Fibroblast of the aortic adventitia (primary cell): Measurements from ENCODE around the gene PAQR4. TPM values are rescaled to one million over a fixed set of nuclear protein-coding genes. Genes with fewer than 3 reads are reported as not detected.
A peak's percentile ranks its signal among the peaks of the same experiment; 100 is the strongest.

Source experiments
- DNase-seq: peaks from one replicate; pipeline ENCODE4 v3.0.0-alpha.2; 2010; ENCODE audit warnings: low read depth
- H3K4me3 ChIP-seq: 2 replicates; pipeline ENCODE4 v1.5.1; 2011; ENCODE audit warnings: low read depth, mild to moderate bottlenecking, control low read depth, low read length, moderate library complexity
- total RNA-seq: library from RNA; depleted of rRNA; stranded (reverse); fragments of >200 nt; gene quantifications from 2 replicates; pipeline ENCODE4 v1.2.3, GENCODE V29; 2012; ENCODE audit warnings: low replicate concordance
- TF ChIP-seq, protein P1 (sequence below): IDR thresholded peaks from 2 replicates; pipeline ENCODE4 v1.5.1; 2011; ENCODE audit warnings: mild to moderate bottlenecking, low read length, control low read depth, inconsistent platforms; ENCODE audit not compliant: insufficient read depth

Gene PAQR4
- total RNA-seq, 1 donor: 13.8 TPM

DNA sequence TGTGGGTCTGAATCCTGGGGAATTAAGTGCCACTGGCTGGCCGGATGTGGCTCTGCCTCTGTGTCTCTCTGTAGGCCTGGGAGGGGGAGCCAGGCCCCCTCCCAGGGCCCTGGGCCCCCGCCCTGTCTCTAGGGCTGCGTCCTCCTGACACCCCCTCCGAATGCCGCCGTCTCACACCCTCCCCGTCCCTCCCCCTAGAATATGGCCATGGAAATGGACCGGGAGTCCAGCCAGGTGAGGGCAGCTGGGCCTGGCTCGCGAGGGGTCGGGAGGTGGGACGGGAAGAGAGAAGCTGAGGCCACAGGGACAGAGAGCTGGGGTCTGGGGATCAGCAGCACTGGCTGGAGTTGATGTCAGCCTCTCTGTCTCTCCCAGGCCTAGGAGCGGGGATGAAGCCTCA, 27.1 kb downstream of the PAQR4 start:
- H3K4me3 ChIP-seq: no peak overlapping the region
- TF ChIP-seq, protein P1, sequence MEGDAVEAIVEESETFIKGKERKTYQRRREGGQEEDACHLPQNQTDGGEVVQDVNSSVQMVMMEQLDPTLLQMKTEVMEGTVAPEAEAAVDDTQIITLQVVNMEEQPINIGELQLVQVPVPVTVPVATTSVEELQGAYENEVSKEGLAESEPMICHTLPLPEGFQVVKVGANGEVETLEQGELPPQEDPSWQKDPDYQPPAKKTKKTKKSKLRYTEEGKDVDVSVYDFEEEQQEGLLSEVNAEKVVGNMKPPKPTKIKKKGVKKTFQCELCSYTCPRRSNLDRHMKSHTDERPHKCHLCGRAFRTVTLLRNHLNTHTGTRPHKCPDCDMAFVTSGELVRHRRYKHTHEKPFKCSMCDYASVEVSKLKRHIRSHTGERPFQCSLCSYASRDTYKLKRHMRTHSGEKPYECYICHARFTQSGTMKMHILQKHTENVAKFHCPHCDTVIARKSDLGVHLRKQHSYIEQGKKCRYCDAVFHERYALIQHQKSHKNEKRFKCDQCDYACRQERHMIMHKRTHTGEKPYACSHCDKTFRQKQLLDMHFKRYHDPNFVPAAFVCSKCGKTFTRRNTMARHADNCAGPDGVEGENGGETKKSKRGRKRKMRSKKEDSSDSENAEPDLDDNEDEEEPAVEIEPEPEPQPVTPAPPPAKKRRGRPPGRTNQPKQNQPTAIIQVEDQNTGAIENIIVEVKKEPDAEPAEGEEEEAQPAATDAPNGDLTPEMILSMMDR: no peak
- no peak for DNase-seq

DNA sequence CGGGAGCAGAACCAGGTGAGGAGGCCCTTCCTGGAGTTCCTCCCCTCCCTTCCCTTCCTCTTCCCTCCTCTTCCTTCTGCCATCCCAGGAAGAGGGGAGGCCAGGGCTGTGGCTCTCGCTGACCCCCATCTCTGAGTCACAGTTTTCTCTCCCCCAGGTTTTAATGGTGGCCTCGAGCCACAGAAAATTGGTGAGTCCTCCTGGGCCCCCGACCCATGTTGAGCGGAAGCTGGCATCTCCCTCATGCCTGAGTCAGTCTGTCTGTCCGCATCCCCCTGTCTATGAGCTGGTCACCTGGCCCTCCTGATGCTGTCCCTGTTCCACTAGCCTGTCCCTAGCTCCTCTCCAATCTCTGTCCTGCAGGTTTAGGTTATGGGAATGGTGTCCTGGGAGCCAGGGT, 30.8 kb downstream of the PAQR4 start:
- no peak overlapping the region for H3K4me3 ChIP-seq
- no peak for DNase-seq
- TF ChIP-seq, protein P1: no peak

DNA sequence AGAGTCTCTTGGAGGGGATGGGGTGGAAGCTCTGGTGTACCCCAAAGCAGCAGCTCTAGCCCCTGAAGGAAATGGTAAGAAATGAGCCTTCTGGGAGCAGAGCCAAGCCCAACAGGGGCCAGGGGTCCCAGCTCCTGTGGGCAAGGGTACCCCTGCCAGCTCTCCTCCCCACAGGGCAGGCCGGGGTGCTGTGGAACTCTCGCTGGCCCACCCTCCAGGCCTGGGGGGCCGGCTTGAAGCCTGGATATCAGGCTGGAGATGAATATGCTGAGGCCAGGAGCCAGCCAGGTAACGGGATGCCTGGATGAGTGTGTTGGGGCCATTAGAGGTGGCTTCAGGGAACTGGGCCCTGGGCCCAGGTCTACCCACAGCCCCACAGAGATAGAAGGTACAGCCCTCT, 31.4 kb downstream of the PAQR4 start:
- TF ChIP-seq, protein P1: no peak
- DNase-seq: no peak
- H3K4me3 ChIP-seq: no peak overlapping the region

DNA sequence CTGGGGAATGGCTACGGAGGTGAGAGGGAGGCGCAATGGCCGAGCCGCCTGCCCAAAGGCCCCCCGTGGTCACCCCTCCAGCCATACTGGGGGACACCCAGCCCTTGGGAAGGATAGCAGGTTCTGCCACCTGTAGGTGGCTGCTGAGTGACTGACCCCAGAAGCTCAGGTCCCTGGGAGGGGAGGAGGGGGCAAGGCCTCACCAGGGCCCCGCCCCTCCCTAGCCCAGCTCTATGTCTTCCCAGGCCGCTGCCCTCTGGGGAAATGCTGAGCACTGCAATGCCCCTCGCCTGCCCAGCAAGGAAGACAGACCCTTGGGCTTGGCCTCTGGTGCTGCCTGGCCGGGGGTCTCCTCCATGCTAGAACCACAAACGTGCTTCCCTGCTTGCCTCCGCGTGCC, 32.2 kb downstream of the PAQR4 start:
- TF ChIP-seq, protein P1: no peak
- no peak overlapping the region for H3K4me3 ChIP-seq
- DNase-seq: no peak

DNA sequence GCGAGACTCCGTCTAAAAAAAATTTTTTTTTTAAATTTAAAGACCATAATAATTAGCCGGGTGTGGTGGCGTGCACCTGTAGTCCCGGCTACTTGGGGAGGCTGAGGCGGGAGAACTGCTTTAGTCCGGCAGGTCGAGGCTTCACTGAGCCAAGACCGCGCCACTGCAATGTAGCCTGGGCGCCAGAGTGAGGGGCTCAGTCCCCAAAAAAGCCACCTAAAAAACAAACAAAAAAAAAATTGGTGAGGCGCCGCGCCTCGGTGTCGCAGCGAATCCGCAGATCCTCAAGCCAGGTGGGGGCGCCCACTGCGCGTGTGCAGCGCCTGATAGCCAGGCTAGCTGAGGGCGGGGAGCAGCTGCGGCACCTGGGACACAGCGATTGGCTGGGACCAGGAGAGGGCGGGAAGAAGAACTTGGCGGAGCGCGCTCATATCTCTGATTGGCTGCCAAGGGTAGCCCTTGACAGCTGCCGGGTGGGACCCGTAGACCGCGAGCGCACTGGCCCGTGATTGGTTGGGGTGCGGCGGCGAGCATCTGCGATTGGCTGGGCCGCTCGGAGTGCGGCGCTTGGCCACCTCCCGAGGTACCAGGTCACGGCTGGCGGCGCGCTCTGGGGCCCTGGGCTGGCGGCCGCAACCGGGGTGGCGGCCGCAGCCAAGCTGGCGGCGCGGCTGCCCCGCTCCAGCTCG, 34.6 kb downstream of the PAQR4 start:
- TF ChIP-seq, protein P1: peak; percentile 25
- no peak overlapping the region for H3K4me3 ChIP-seq
- peak; percentile 98 for DNase-seq

DNA sequence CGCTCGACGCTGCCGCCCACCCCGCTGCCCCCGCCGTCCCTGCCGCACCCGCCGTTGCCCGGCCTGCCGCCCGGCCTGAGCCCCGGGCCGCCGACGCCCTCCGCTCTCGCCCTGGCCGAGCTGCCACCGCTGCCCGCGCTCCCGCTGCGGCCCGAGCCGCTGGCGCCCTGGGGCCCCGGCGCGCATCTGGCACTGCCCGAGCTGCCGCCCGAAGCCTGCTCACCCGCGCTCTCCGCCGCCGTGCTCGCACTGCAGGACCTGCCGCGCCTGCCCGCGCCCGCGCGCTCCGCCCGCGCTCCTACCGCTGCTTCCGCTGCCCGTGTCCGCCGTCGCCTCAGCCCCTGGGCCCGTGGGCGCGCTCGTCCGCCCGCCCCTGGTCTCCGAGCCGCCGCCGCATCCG, 35.2 kb downstream of the PAQR4 start:
- TF ChIP-seq, protein P1: no peak

DNA sequence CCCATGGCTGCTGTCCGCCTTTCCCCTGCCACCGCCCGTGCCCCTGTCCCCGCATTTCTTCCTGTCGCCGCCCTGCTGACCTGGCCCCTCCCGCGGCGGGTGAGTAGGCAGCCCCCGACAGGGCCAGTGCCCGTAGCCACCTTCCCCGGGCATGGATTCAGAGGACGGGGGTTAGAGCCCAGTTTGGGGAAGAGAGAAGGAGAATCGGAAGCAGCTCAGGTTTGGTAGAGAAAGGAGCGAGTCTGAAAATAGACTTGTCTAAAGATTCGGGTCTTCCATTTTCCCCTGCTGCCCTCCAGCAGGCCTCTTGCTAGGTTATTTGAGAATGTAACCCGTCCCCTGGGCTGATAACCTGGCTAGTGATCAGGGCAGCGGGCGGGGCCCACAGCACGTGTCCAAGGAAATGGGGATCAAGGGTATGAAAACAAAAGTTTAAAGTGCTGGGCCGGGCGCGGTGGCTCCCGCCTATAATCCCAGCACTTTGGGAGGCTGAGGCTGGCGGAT, 35.7 kb downstream of the PAQR4 start:
- TF ChIP-seq, protein P1: no peak
- no peak for DNase-seq
- no peak overlapping the region for H3K4me3 ChIP-seq

More for the DNA sequence above, 35.2 kb downstream of the PAQR4 start:
- H3K4me3 ChIP-seq: no peak overlapping the region
- no peak for DNase-seq
